Fibroblast of lung (primary cell): ENCODE data around the gene PAQR7.

Experiments used
- CTCF ChIP-seq, 2 donors: IDR thresholded peaks in 1 of 2; conservative IDR thresholded peaks in 1 of 2; 1 replicate in 1 of 2; 2 replicates in 1 of 2; pipeline ENCODE4 v1.5.1; 2011 to 2012; ENCODE audit warnings: low read length in 2 of 2, control low read depth in 1 of 2, inconsistent platforms in 1 of 2, low read depth in 1 of 2, mild to moderate bottlenecking in 1 of 2
- EZH2 ChIP-seq: IDR thresholded peaks from 2 replicates; pipeline ENCODE4 v1.5.1; 2012; ENCODE audit warnings: low read length, control low read depth, mild to moderate bottlenecking; ENCODE audit errors: missing control alignments

GRCh38 chr1:25847929-25848328 lies 27.6 kb downstream of the PAQR7 start:
- TF ChIP-seq CTCF (conservative IDR thresholded peaks at IDR 0.05 in 1 of 2, IDR thresholded peaks at IDR 0.05 in 1 of 2; ENCODE audit: low read depth in 1 of 2, low read length in 2 of 2) = no peak
- no peak for TF ChIP-seq EZH2
